Naive thymus-derived CD4-positive, alpha-beta T cell (primary cell): Measurements from ENCODE around the gene IFITM5. TPM values are rescaled to one million over a fixed set of nuclear protein-coding genes. Genes with fewer than 3 reads are reported as not detected.

Experiments used
- ATAC-seq: fragments of 150-1000 bp; cut with Tn5 transposase; 2 replicates; pipeline ENCODE4 v1.10.0; 2021; ENCODE audit warnings: mild to moderate bottlenecking, moderate library complexity
- CTCF ChIA-PET: fragments of 350-600 bp; sonication (Branson Sonifier 250); formaldehyde crosslinking; loops from one replicate; lab custom pipeline; 2021; ENCODE audit warnings: antibody characterized with exemption; lab: Charles Lee
- POLR2A ChIA-PET: fragments of 350-600 bp; sonication (Branson Sonifier 250); formaldehyde crosslinking; loops from one replicate; lab custom pipeline; 2021; ENCODE audit warnings: antibody characterized with exemption, inconsistent platforms; lab: Charles Lee
- DNase-seq, 9 donors: peaks; one replicate each; pipeline versions ENCODE4 v3.0.0 to v3.0.0-alpha.2; 2020 to 2022; ENCODE audit warnings: mixed read lengths in 1 of 9
- H3K27ac ChIP-seq: one replicate; pipeline ENCODE4 v1.7.0; 2013; ENCODE audit warnings: mild to moderate bottlenecking, low read depth, low read length, moderate library complexity
- H3K27me3 ChIP-seq, 2 donors: one replicate each; pipeline ENCODE4 v1.7.0; 2013; ENCODE audit warnings: low read length in 2 of 2, mild to moderate bottlenecking in 2 of 2, moderate library complexity in 2 of 2; ENCODE audit not compliant: control insufficient read depth in 2 of 2, insufficient read depth in 2 of 2
- H3K36me3 ChIP-seq, 3 experiments: 1 replicate in 2 of 3; 2 replicates in 1 of 3; pipeline ENCODE4 v1.7.0; 2013; ENCODE audit warnings: low read length in 3 of 3, mild to moderate bottlenecking in 3 of 3, moderate library complexity in 1 of 3; ENCODE audit not compliant: insufficient read depth in 3 of 3, control insufficient read depth in 2 of 3
- H3K4me1 ChIP-seq, 2 donors: one replicate each; pipeline ENCODE4 v1.7.0; 2013; ENCODE audit warnings: low read length in 2 of 2, mild to moderate bottlenecking in 2 of 2, moderate library complexity in 1 of 2; ENCODE audit not compliant: control insufficient read depth in 2 of 2, insufficient read depth in 2 of 2
- H3K4me3 ChIP-seq: 2 replicates; pipeline ENCODE4 v1.7.0; 2013; ENCODE audit warnings: mild to moderate bottlenecking, low read length
- H3K9me3 ChIP-seq, 3 experiments: 1 replicate in 2 of 3; 2 replicates in 1 of 3; pipeline ENCODE4 v1.7.0; 2013; ENCODE audit warnings: low read length in 3 of 3; ENCODE audit not compliant: control insufficient read depth in 2 of 3
- H3K27ac Mint-ChIP-seq, 9 donors: one replicate each; pipeline ENCODE4 v1.8.0; 2020 to 2022; ENCODE audit warnings: mixed read lengths in 9 of 9, mild to moderate bottlenecking in 8 of 9, moderate library complexity in 5 of 9, inconsistent platforms in 2 of 9
- H3K27me3 Mint-ChIP-seq, 5 donors: one replicate each; pipeline ENCODE4 v1.8.0; 2021 to 2022; ENCODE audit warnings: mixed read lengths in 5 of 5, mild to moderate bottlenecking in 1 of 5
- H3K36me3 Mint-ChIP-seq, 5 donors: one replicate each; pipeline ENCODE4 v1.8.0; 2020 to 2022; ENCODE audit warnings: mixed read lengths in 5 of 5, mild to moderate bottlenecking in 3 of 5, inconsistent platforms in 1 of 5
- H3K4me1 Mint-ChIP-seq, 7 donors: one replicate each; pipeline ENCODE4 v1.8.0; 2020 to 2022; ENCODE audit warnings: mixed read lengths in 7 of 7, mild to moderate bottlenecking in 3 of 7, inconsistent platforms in 1 of 7
- H3K4me3 Mint-ChIP-seq, 10 donors: one replicate each; pipeline ENCODE4 v1.8.0; 2020 to 2022; ENCODE audit warnings: mild to moderate bottlenecking in 10 of 10, mixed read lengths in 10 of 10, moderate library complexity in 6 of 10, inconsistent platforms in 2 of 10
- H3K9me3 Mint-ChIP-seq, 11 donors: one replicate each; pipeline ENCODE4 v1.8.0; 2020 to 2022; ENCODE audit warnings: mixed read lengths in 11 of 11, mild to moderate bottlenecking in 4 of 11, inconsistent platforms in 1 of 11, moderate library complexity in 1 of 11
- intact Hi-C, 2 donors: fragments of 100-400 bp; cut with micrococcal nuclease; formaldehyde crosslinking; loops; one replicate each; pipeline ENCODE4 v1.15.1; 2023
- polyA plus RNA-seq, 2 donors: library from polyadenylated mRNA; unstranded; fragments of 300-500 nt; fragmentation: Illumina TruSeq; gene quantifications; one replicate each; pipeline ENCODE4 v1.2.3, GENCODE V29; 2021
- total RNA-seq, 6 experiments: library from RNA in 5 of 6; stranded (reverse) in 5 of 6; gene quantifications; 1 replicate in 5 of 6; 2 replicates in 1 of 6; pipeline ENCODE4 v1.2.3 and lab custom pipeline; 2021 to 2026

Gene IFITM5
- total and polyA plus RNA-seq, 7 experiments from 2014 or later, result not detected

GRCh38 chr11:306645-307371 is 7.5 kb upstream of the IFITM5 start:
- no peaks in the 10 kb centered on the region for H3K9me3 Mint-ChIP-seq
- peak overlapping the region in 9 of 10 donors; percentile 21 to 97 (median 93) for H3K4me3 Mint-ChIP-seq
- ATAC-seq (no peak), DNase-seq (no peak)
- intact Hi-C loops, result loop anchor here in 1 of 2 donors (1.0 to 5.0 kb wide), 3 partner anchors 13 to 200 kb away; partner anchors contain the start of genes IFITM3 and RNH1
- H3K4me1 Mint-ChIP-seq, result peaks cover 28 to 55% (median 45%) of the 10 kb centered on the region in 7 donors
- H3K9me3 ChIP-seq, result no peaks in the 10 kb centered on the region
- POLR2A ChIA-PET, result interaction anchor here (0.6 to 4.1 kb wide), 22 partner anchors 9 to 601 kb away, joined by 3 to 28 read pairs (median 4); partner anchors contain the start of genes BET1L, IFITM1, IFITM5 and RIC8A
- peaks cover 0 to 21% (median 8%) of the 10 kb centered on the region in 5 donors for H3K36me3 Mint-ChIP-seq
- H3K4me3 ChIP-seq, result no peak overlapping the region
- H3K27me3 Mint-ChIP-seq, result no peaks in the 10 kb centered on the region
- peak overlapping the region in 8 of 9 donors; percentile 82 to 99 (median 96) for H3K27ac Mint-ChIP-seq
- H3K27ac ChIP-seq, result peak overlapping the region; percentile 95
- CTCF ChIA-PET, result interaction anchor here (0.6 to 5.0 kb wide), 9 partner anchors 9 to 211 kb away, joined by 3 to 49 read pairs (median 6); partner anchors contain the start of gene PGGHG
- no peaks in the 10 kb centered on the region for H3K36me3 ChIP-seq
- H3K4me1 ChIP-seq, result peaks cover 21 to 23% of the 10 kb centered on the region in 2 donors
- H3K27me3 ChIP-seq, result no peaks in the 10 kb centered on the region

- Mint-ChIP-seq H3K9me3 (no peaks in the 10 kb centered on the region), H3K4me3 (peak overlapping the region in 6 of 10 donors; percentile 1 to 65 (median 45)), H3K27me3 (peaks cover 0 to 4% (median 0%) of the 10 kb centered on the region in 5 donors), H3K27ac (peak overlapping the region; percentile 3 to 97 (median 81)), H3K36me3 (peaks cover 0 to 21% (median 8%) of the 10 kb centered on the region in 5 donors), H3K4me1 (peaks cover 27 to 55% (median 42%) of the 10 kb centered on the region in 7 donors)
- Histone ChIP-seq H3K4me1 (peaks cover 21% of the 10 kb centered on the region in 2 donors), H3K27ac (peak overlapping the region; percentile 95), H3K36me3 (no peaks in the 10 kb centered on the region), H3K27me3 (no peaks in the 10 kb centered on the region), H3K4me3 (no peak overlapping the region), H3K9me3 (no peaks in the 10 kb centered on the region)
- DNase-seq (no peak), ATAC-seq (no peak)
- intact Hi-C loops, result loop anchor here in 1 of 2 donors (1.0 to 5.0 kb wide), 8 partner anchors 50 to 201 kb away; partner anchors contain the start of genes PSMD13, RNH1 and SIRT3
- ChIA-PET CTCF (interaction anchor here (0.6 to 5.0 kb wide), 17 partner anchors 10 to 276 kb away, joined by 3 to 49 read pairs (median 5); partner anchors contain the start of gene PGGHG), POLR2A (interaction anchor here (0.6 to 4.1 kb wide), 21 partner anchors 8 to 602 kb away, joined by 3 to 28 read pairs (median 4); partner anchors contain the start of genes BET1L, IFITM1, IFITM5 and RIC8A)
Measured at GRCh38 chr11:305844-306211, 6.5 kb upstream of the IFITM5 start.

GRCh38 chr11:304915-305843 is 5.9 kb upstream of the IFITM5 start:
- peak overlapping the region; percentile 95 for H3K27ac ChIP-seq
- intact Hi-C loops, result loop anchor here in 1 of 2 donors (1.0 to 5.0 kb wide), 8 partner anchors 51 to 202 kb away; partner anchors contain the start of genes PSMD13, RNH1 and SIRT3
- Mint-ChIP-seq H3K27me3 (peaks cover 0 to 9% (median 0%) of the 10 kb centered on the region in 5 donors), H3K4me3 (peak overlapping the region in 7 of 10 donors; percentile 0 to 55 (median 47)), H3K27ac (peak overlapping the region; percentile 14 to 97 (median 84)), H3K36me3 (peaks cover 0 to 21% (median 8%) of the 10 kb centered on the region in 5 donors), H3K4me1 (peaks cover 29 to 61% (median 48%) of the 10 kb centered on the region in 7 donors), H3K9me3 (no peaks in the 10 kb centered on the region)
- ATAC-seq, result peak; percentile 44
- ChIA-PET POLR2A (interaction anchor here (0.6 to 4.1 kb wide), 18 partner anchors 10 to 144 kb away, joined by 3 to 28 read pairs (median 4); partner anchors contain the start of genes BET1L, IFITM1 and RIC8A), CTCF (interaction anchor here (0.6 to 5.0 kb wide), 22 partner anchors 10 to 277 kb away, joined by 3 to 49 read pairs (median 4); partner anchors contain the start of gene PGGHG)
- no peak overlapping the region for H3K4me3 ChIP-seq
- peaks cover 21 to 24% of the 10 kb centered on the region in 2 donors for H3K4me1 ChIP-seq
- no peaks in the 10 kb centered on the region for H3K36me3 ChIP-seq
- DNase-seq, result peak in 6 of 9 donors; percentile 62 to 76 (median 70)
- H3K9me3 ChIP-seq, result no peaks in the 10 kb centered on the region
- no peaks in the 10 kb centered on the region for H3K27me3 ChIP-seq

GRCh38 chr11:304061-304506 is 4.8 kb upstream of the IFITM5 start:
- CTCF ChIA-PET, result interaction anchor here (0.6 to 5.0 kb wide), 7 partner anchors 32 to 63 kb away, joined by 3 to 49 read pairs (median 6); no protein-coding TSS in a partner anchor
- Histone ChIP-seq H3K9me3 (no peaks in the 10 kb centered on the region), H3K4me1 (peaks cover 15 to 24% of the 10 kb centered on the region in 2 donors), H3K36me3 (no peaks in the 10 kb centered on the region), H3K27ac (no peak overlapping the region), H3K4me3 (no peak overlapping the region), H3K27me3 (no peaks in the 10 kb centered on the region)
- Mint-ChIP-seq H3K36me3 (peaks cover 0 to 12% (median under 1%) of the 10 kb centered on the region in 5 donors), H3K4me3 (no peak overlapping the region), H3K27ac (no peak overlapping the region), H3K9me3 (no peaks in the 10 kb centered on the region), H3K4me1 (peaks cover 24 to 55% (median 40%) of the 10 kb centered on the region in 7 donors), H3K27me3 (peaks cover 0 to 12% (median 0%) of the 10 kb centered on the region in 5 donors)
- intact Hi-C loops, result loop anchor here in 1 of 2 donors (2.0 kb wide), 1 partner anchor 67 kb away; the partner anchor contains the start of genes PSMD13 and SIRT3
- POLR2A ChIA-PET, result interaction anchor here (0.8 to 4.1 kb wide), 6 partner anchors 9 to 51 kb away, joined by 3 to 28 read pairs (median 6); no protein-coding TSS in a partner anchor
- ATAC-seq (no peak), DNase-seq (no peak)

GRCh38 chr11:303363-303762 is 4.0 kb upstream of the IFITM5 start:
- no peak overlapping the region for H3K27ac ChIP-seq
- H3K4me1 Mint-ChIP-seq, result peaks cover 22 to 57% (median 40%) of the 10 kb centered on the region in 7 donors
- H3K36me3 Mint-ChIP-seq, result peaks cover 0 to 5% (median 0%) of the 10 kb centered on the region in 5 donors
- H3K9me3 ChIP-seq, result no peaks in the 10 kb centered on the region
- ChIA-PET POLR2A (interaction anchor here (0.6 to 0.8 kb wide), 2 partner anchors 24 to 66 kb away, joined by 3 read pairs; no protein-coding TSS in a partner anchor), CTCF (interaction anchor here (0.6 to 5.0 kb wide), 3 partner anchors 52 to 63 kb away, joined by 4 to 49 read pairs (median 6); no protein-coding TSS in a partner anchor)
- H3K4me3 ChIP-seq, result no peak overlapping the region
- no peaks in the 10 kb centered on the region for H3K27me3 ChIP-seq
- no peaks in the 10 kb centered on the region for H3K36me3 ChIP-seq
- H3K27me3 Mint-ChIP-seq, result peaks cover 0 to 12% (median 0%) of the 10 kb centered on the region in 5 donors
- peak overlapping the region in 1 of 9 donors; percentile 34 for H3K27ac Mint-ChIP-seq
- H3K4me3 Mint-ChIP-seq, result peak overlapping the region in 1 of 10 donors; percentile 9
- DNase-seq (no peak), ATAC-seq (no peak)
- intact Hi-C loops, result no loop called here
- H3K9me3 Mint-ChIP-seq, result no peaks in the 10 kb centered on the region
- peaks cover 12 to 31% of the 10 kb centered on the region in 2 donors for H3K4me1 ChIP-seq
